Endodermal cell (in vitro differentiated cells): ENCODE measurements around the gene FOSB. TPM values are rescaled to one million over a fixed set of nuclear protein-coding genes. Genes with fewer than 3 reads are reported as not detected.

Experiments used
- DNase-seq: peaks from one replicate; pipeline ENCODE4 v3.0.0-alpha.2; 2017
- H3K27ac ChIP-seq: 2 replicates; pipeline ENCODE4 v1.5.1; 2013; ENCODE audit warnings: mild to moderate bottlenecking, low read depth, low read length, moderate library complexity
- H3K27me3 ChIP-seq: 2 replicates; pipeline ENCODE4 v1.6.1; 2013; ENCODE audit warnings: mild to moderate bottlenecking, low read length, moderate library complexity; ENCODE audit not compliant: insufficient read depth, control insufficient read depth, poor library complexity, severe bottlenecking
- H3K36me3 ChIP-seq: 2 replicates; pipeline ENCODE4 v1.7.0; 2013; ENCODE audit warnings: mild to moderate bottlenecking, low read length, moderate library complexity; ENCODE audit not compliant: control insufficient read depth, insufficient read depth
- H3K4me1 ChIP-seq: one replicate; pipeline ENCODE4 v1.7.0; 2013; ENCODE audit warnings: low read length; ENCODE audit not compliant: control insufficient read depth, insufficient read depth
- H3K4me3 ChIP-seq: 2 replicates; pipeline ENCODE4 v1.5.1; 2013; ENCODE audit warnings: mild to moderate bottlenecking, low read length, moderate library complexity
- H3K9ac ChIP-seq: 2 replicates; pipeline ENCODE4 v1.6.1; 2013; ENCODE audit warnings: mild to moderate bottlenecking, low read length, moderate library complexity; ENCODE audit not compliant: poor library complexity, severe bottlenecking; ENCODE audit errors: extremely low read depth
- H3K9me3 ChIP-seq: 2 replicates; pipeline ENCODE4 v1.6.1; 2013; ENCODE audit warnings: mild to moderate bottlenecking, low read length, moderate library complexity; ENCODE audit not compliant: control insufficient read depth
- H3K27ac Mint-ChIP-seq: 2 replicates; pipeline ENCODE4 v1.8.0; 2020; ENCODE audit warnings: mixed read lengths
- H3K27me3 Mint-ChIP-seq: 2 replicates; pipeline ENCODE4 v1.8.0; 2021; ENCODE audit warnings: mild to moderate bottlenecking, mixed read lengths; ENCODE audit not compliant: insufficient read depth
- H3K36me3 Mint-ChIP-seq: 2 replicates; pipeline ENCODE4 v1.8.0; 2020; ENCODE audit warnings: low read depth, mixed read lengths
- H3K4me1 Mint-ChIP-seq: 2 replicates; pipeline ENCODE4 v1.8.0; 2020; ENCODE audit warnings: mixed read lengths
- H3K4me3 Mint-ChIP-seq: 2 replicates; pipeline ENCODE4 v1.8.0; 2020; ENCODE audit warnings: mild to moderate bottlenecking, moderate library complexity, mixed read lengths
- H3K9me3 Mint-ChIP-seq: 2 replicates; pipeline ENCODE4 v1.8.0; 2020; ENCODE audit warnings: mild to moderate bottlenecking, mixed read lengths
- CTCF ChIP-seq: fragments of 200-600 bp; sonication (generic); conservative IDR thresholded peaks from 2 replicates; pipeline ENCODE4 v1.5.0; 2021; ENCODE audit warnings: antibody characterized with exemption, mild to moderate bottlenecking
- WGBS, 2 experiments: methylation state at CpG; one replicate each; pipeline versions ENCODE4 v1.1.5 to v1.1.7; 2013; ENCODE audit warnings: missing lambda C conversion rate in 2 of 2, mixed read lengths in 1 of 2; ENCODE audit not compliant: insufficient coverage in 1 of 2, insufficient read length in 1 of 2; 5-methylcytosine and 5-hydroxymethylcytosine counted together
- total RNA-seq, 2 donors: library from RNA; stranded (reverse); fragmentation: NEBNext Ultra II Directional in 1 of 2; extraction: Animal tissue kit (Norgen Biotek cat#: 25700) in 1 of 2; gene quantifications; 2 replicates in 1 of 2; 3 replicates in 1 of 2; pipeline ENCODE4 v1.2.1, GENCODE V29; 2021

The FOSB gene
- total RNA-seq, 2 donors from 2014 or later, result 1.6 to 3.0 TPM

- H3K4me1 ChIP-seq, result peaks cover 5% of the 10 kb centered on the region
- 0% methylated on average over 12 to 22 of the region's 22 CpGs for WGBS, 2 experiments
- H3K27ac Mint-ChIP-seq, result peak overlapping the region; percentile 75
- H3K36me3 ChIP-seq, result peaks cover 25% of the 10 kb centered on the region
- H3K27ac ChIP-seq, result peak overlapping the region; percentile 32
- peaks cover 5% of the 10 kb centered on the region for H3K27me3 Mint-ChIP-seq
- H3K9me3 ChIP-seq, result no peaks in the 10 kb centered on the region
- H3K4me1 Mint-ChIP-seq, result peaks cover 21% of the 10 kb centered on the region
- peak overlapping the region; percentile 91 for H3K4me3 Mint-ChIP-seq
- DNase-seq, result peak; percentile 64
- H3K4me3 ChIP-seq, result peak overlapping the region; percentile 99
- H3K9ac ChIP-seq, result peak overlapping the region; percentile 97
- H3K36me3 Mint-ChIP-seq, result peaks cover 21% of the 10 kb centered on the region
- H3K27me3 ChIP-seq, result no peaks in the 10 kb centered on the region
- no peak for TF ChIP-seq CTCF
- H3K9me3 Mint-ChIP-seq, result no peaks in the 10 kb centered on the region
These were observed 40.1 kb downstream of the FOSB start for GRCh38 chr19:45507872-45508416.

- no peaks in the 10 kb centered on the region for H3K27me3 ChIP-seq
- H3K36me3 Mint-ChIP-seq, result peaks cover 22% of the 10 kb centered on the region
- H3K27ac Mint-ChIP-seq, result peak overlapping the region; percentile 75
- no peak for TF ChIP-seq CTCF
- H3K9ac ChIP-seq, result peak overlapping the region; percentile 97
- H3K9me3 Mint-ChIP-seq, result no peaks in the 10 kb centered on the region
- peak overlapping the region; percentile 99 for H3K4me3 ChIP-seq
- peaks cover 5% of the 10 kb centered on the region for H3K27me3 Mint-ChIP-seq
- peaks cover 21% of the 10 kb centered on the region for H3K4me1 Mint-ChIP-seq
- H3K27ac ChIP-seq, result peak overlapping the region; percentile 32
- DNase-seq, result peak; percentile 89
- H3K4me3 Mint-ChIP-seq, result peak overlapping the region; percentile 91
- 1% methylated on average over 18 of the region's 26 CpGs; no CpG with 5 or more reads in 1 of the 2 experiments for whole genome bisulfite sequencing, 2 experiments
- no peaks in the 10 kb centered on the region for H3K9me3 ChIP-seq
- peaks cover 5% of the 10 kb centered on the region for H3K4me1 ChIP-seq
- peaks cover 28% of the 10 kb centered on the region for H3K36me3 ChIP-seq
These were observed 40.6 kb downstream of the FOSB start for GRCh38 chr19:45508417-45508860.

GRCh38 chr19:45508861-45509691, 41.3 kb downstream of the FOSB start:
- H3K4me1 Mint-ChIP-seq, result peaks cover 21% of the 10 kb centered on the region
- H3K4me3 ChIP-seq, result peak overlapping the region; percentile 99
- H3K9me3 Mint-ChIP-seq, result no peaks in the 10 kb centered on the region
- H3K27ac Mint-ChIP-seq, result peak overlapping the region; percentile 93
- H3K27me3 ChIP-seq, result no peaks in the 10 kb centered on the region
- peak; percentile 93 for DNase-seq
- peaks cover 23% of the 10 kb centered on the region for H3K36me3 Mint-ChIP-seq
- peak overlapping the region; percentile 22 for H3K27ac ChIP-seq
- peak; percentile 43 for TF ChIP-seq CTCF
- 0 to 6% methylated on average over 3 to 26 of the region's 28 CpGs for WGBS, 2 experiments
- H3K36me3 ChIP-seq, result peaks cover 32% of the 10 kb centered on the region
- peak overlapping the region; percentile 91 for H3K4me3 Mint-ChIP-seq
- peaks cover 2% of the 10 kb centered on the region for H3K27me3 Mint-ChIP-seq
- H3K9ac ChIP-seq, result peak overlapping the region; percentile 97
- peaks cover 5% of the 10 kb centered on the region for H3K4me1 ChIP-seq
- H3K9me3 ChIP-seq, result no peaks in the 10 kb centered on the region
